Measurements from ENCODE around the gene FAM117B. TPM values are rescaled to one million over a fixed set of nuclear protein-coding genes. Genes with fewer than 3 reads are reported as not detected.

FAM117B gene
- total RNA-seq, 3 donors from 2014 or later (not counting 1 experiment from before 2014, with no cell fraction given): 11.6 to 14.2 (median 13.1) TPM

DNA sequence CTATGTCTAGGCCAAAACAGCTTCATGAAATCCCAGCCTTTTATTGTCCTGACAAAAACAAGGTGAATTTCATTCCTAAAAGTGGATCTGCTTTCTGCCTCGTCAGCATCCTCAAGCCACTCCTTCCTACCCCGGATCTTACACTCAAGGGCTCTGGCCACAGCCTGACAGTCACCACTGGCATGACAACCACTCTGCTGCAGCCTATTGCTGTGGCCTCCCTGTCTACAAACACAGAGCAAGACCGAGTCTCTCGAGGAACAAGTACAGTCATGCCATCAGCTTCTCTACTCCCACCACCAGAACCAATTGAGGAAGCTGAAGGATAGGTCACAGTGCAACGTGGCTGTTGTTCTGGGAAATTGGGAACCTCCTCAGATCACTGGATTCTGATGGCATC lies 130.7 kb downstream of the FAM117B start:
- Histone ChIP-seq H3K4me1 (ENCODE audit: control insufficient read depth, insufficient read depth, low read length) (peaks cover 2% of the 10 kb centered on the region), H3K27ac (ENCODE audit: low read length) (no peak overlapping the region), H3K4me3 (ENCODE audit: low read length) (no peak overlapping the region), H3K9me3 (ENCODE audit: control insufficient read depth, insufficient read depth, low read length) (no peaks in the 10 kb centered on the region), H3K27me3 (ENCODE audit: control insufficient read depth, insufficient read depth, low read length) (no peaks in the 10 kb centered on the region), H3K36me3 (ENCODE audit: control insufficient read depth, insufficient read depth, low read length) (peaks cover 10% of the 10 kb centered on the region)
- DNase-seq (no peak), ATAC-seq (no peak)
- intact Hi-C loops (cut with micrococcal nuclease): no loop called here
- 79% methylated on average over 5 of the region's 5 CpGs for WGBS (ENCODE audit: insufficient coverage)
- Mint-ChIP-seq H3K27ac (no peak overlapping the region), H3K4me3 (no peak overlapping the region), H3K36me3 (no peaks in the 10 kb centered on the region), H3K4me1 (peaks cover 14 to 27% of the 10 kb centered on the region in 2 donors), H3K9me3 (no peaks in the 10 kb centered on the region), H3K27me3 (ENCODE audit: low read depth in 2 of 2) (no peaks in the 10 kb centered on the region)
- TF ChIP-seq, protein P1, sequence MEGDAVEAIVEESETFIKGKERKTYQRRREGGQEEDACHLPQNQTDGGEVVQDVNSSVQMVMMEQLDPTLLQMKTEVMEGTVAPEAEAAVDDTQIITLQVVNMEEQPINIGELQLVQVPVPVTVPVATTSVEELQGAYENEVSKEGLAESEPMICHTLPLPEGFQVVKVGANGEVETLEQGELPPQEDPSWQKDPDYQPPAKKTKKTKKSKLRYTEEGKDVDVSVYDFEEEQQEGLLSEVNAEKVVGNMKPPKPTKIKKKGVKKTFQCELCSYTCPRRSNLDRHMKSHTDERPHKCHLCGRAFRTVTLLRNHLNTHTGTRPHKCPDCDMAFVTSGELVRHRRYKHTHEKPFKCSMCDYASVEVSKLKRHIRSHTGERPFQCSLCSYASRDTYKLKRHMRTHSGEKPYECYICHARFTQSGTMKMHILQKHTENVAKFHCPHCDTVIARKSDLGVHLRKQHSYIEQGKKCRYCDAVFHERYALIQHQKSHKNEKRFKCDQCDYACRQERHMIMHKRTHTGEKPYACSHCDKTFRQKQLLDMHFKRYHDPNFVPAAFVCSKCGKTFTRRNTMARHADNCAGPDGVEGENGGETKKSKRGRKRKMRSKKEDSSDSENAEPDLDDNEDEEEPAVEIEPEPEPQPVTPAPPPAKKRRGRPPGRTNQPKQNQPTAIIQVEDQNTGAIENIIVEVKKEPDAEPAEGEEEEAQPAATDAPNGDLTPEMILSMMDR (IDR thresholded peaks at IDR 0.05): no peak

GRCh38 chr2:202768273-202768672 lies 133.5 kb downstream of the FAM117B start:
- Histone ChIP-seq H3K27ac (ENCODE audit: low read length) (no peak overlapping the region), H3K36me3 (ENCODE audit: control insufficient read depth, insufficient read depth, low read length) (peaks cover 9% of the 10 kb centered on the region), H3K27me3 (ENCODE audit: control insufficient read depth, insufficient read depth, low read length) (no peaks in the 10 kb centered on the region), H3K4me1 (ENCODE audit: control insufficient read depth, insufficient read depth, low read length) (no peaks in the 10 kb centered on the region), H3K4me3 (ENCODE audit: low read length) (no peak overlapping the region), H3K9me3 (ENCODE audit: control insufficient read depth, insufficient read depth, low read length) (no peaks in the 10 kb centered on the region)
- H3K4me1 Mint-ChIP-seq: peaks cover 0 to 6% of the 10 kb centered on the region in 2 donors
- ATAC-seq: no peak
- H3K9me3 Mint-ChIP-seq: no peaks in the 10 kb centered on the region
- H3K4me3 Mint-ChIP-seq: no peak overlapping the region
- H3K27ac Mint-ChIP-seq: no peak overlapping the region
- no peak for DNase-seq
- no peaks in the 10 kb centered on the region for H3K27me3 Mint-ChIP-seq (ENCODE audit: low read depth in 2 of 2)
- no peaks in the 10 kb centered on the region for H3K36me3 Mint-ChIP-seq
- intact Hi-C loops (cut with micrococcal nuclease): no loop called here
- TF ChIP-seq, protein P1 (IDR thresholded peaks at IDR 0.05): no peak

GRCh38 chr2:202769201-202769600 lies 134.4 kb downstream of the FAM117B start:
- no peak for DNase-seq
- peaks cover 0 to 1% of the 10 kb centered on the region in 2 donors for H3K4me1 Mint-ChIP-seq
- no peak overlapping the region for H3K4me3 Mint-ChIP-seq
- no peaks in the 10 kb centered on the region for H3K36me3 Mint-ChIP-seq
- no peaks in the 10 kb centered on the region for H3K27me3 Mint-ChIP-seq (ENCODE audit: low read depth in 2 of 2)
- intact Hi-C loops (cut with micrococcal nuclease): no loop called here
- no peak overlapping the region for H3K27ac Mint-ChIP-seq
- no peak overlapping the region for H3K27ac ChIP-seq (ENCODE audit: low read length)
- H3K9me3 ChIP-seq (ENCODE audit: control insufficient read depth, insufficient read depth, low read length): no peaks in the 10 kb centered on the region
- no peak overlapping the region for H3K4me3 ChIP-seq (ENCODE audit: low read length)
- TF ChIP-seq, protein P1 (IDR thresholded peaks at IDR 0.05): no peak
- peaks cover 9% of the 10 kb centered on the region for H3K36me3 ChIP-seq (ENCODE audit: control insufficient read depth, insufficient read depth, low read length)
- no peaks in the 10 kb centered on the region for H3K4me1 ChIP-seq (ENCODE audit: control insufficient read depth, insufficient read depth, low read length)
- ATAC-seq: no peak
- no peaks in the 10 kb centered on the region for H3K27me3 ChIP-seq (ENCODE audit: control insufficient read depth, insufficient read depth, low read length)
- no peaks in the 10 kb centered on the region for H3K9me3 Mint-ChIP-seq

- Mint-ChIP-seq H3K9me3 (no peaks in the 10 kb centered on the region), H3K27me3 (ENCODE audit: low read depth in 2 of 2) (no peaks in the 10 kb centered on the region), H3K4me3 (no peak overlapping the region), H3K36me3 (no peaks in the 10 kb centered on the region), H3K4me1 (peaks cover 0 to 7% of the 10 kb centered on the region in 2 donors), H3K27ac (no peak overlapping the region)
- Histone ChIP-seq H3K4me3 (ENCODE audit: low read length) (no peak overlapping the region), H3K9me3 (ENCODE audit: control insufficient read depth, insufficient read depth, low read length) (no peaks in the 10 kb centered on the region), H3K4me1 (ENCODE audit: control insufficient read depth, insufficient read depth, low read length) (no peaks in the 10 kb centered on the region), H3K27ac (ENCODE audit: low read length) (no peak overlapping the region), H3K36me3 (ENCODE audit: control insufficient read depth, insufficient read depth, low read length) (peaks cover 6% of the 10 kb centered on the region), H3K27me3 (ENCODE audit: control insufficient read depth, insufficient read depth, low read length) (no peaks in the 10 kb centered on the region)
- ATAC-seq (no peak), DNase-seq (no peak)
- WGBS (ENCODE audit: insufficient coverage): no CpG with 5 or more reads among the region's 1 CpG
- intact Hi-C loops (cut with micrococcal nuclease): no loop called here
- TF ChIP-seq, protein P1 (IDR thresholded peaks at IDR 0.05): no peak
Measured at GRCh38 chr2:202771336-202771735, 136.6 kb downstream of the FAM117B start.

All from natural killer cell (primary cell).